ENCODE data around the gene ATP8A2.

ATP8A2 gene

GRCh38 chr13:25840931-25841330, 469.2 kb downstream of the ATP8A2 start:
- no peak overlapping the region for H3K4me3 ChIP-seq (replicated peaks; ENCODE audit: low read depth, low read length)
- TF ChIP-seq, protein P1, sequence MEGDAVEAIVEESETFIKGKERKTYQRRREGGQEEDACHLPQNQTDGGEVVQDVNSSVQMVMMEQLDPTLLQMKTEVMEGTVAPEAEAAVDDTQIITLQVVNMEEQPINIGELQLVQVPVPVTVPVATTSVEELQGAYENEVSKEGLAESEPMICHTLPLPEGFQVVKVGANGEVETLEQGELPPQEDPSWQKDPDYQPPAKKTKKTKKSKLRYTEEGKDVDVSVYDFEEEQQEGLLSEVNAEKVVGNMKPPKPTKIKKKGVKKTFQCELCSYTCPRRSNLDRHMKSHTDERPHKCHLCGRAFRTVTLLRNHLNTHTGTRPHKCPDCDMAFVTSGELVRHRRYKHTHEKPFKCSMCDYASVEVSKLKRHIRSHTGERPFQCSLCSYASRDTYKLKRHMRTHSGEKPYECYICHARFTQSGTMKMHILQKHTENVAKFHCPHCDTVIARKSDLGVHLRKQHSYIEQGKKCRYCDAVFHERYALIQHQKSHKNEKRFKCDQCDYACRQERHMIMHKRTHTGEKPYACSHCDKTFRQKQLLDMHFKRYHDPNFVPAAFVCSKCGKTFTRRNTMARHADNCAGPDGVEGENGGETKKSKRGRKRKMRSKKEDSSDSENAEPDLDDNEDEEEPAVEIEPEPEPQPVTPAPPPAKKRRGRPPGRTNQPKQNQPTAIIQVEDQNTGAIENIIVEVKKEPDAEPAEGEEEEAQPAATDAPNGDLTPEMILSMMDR (IDR thresholded peaks at IDR 0.05; ENCODE audit: low read depth, low read length, missing control alignments): no peak
- no peak for DNase-seq (ENCODE audit: extremely low read depth, low read depth)

DNA sequence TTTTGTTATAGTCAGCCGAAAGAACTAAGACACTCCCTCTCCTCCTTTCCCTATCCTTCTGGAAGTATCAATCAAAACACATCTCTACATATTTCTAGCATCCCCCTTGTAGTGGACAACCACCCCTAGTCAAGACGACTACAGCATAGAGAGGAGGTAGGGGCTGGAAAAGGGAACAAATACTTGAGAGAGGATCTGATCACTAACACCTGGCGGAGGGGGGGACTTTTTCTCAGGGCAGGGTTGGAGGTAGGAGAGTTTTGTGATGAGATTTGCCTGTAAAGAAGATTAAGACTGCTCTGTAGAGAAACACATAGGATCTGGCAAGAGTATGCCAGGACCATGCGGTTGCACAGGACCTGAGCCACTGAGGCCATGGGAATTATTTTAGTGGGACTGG, 471.9 kb downstream of the ATP8A2 start:
- no peak for DNase-seq (ENCODE audit: extremely low read depth, low read depth)
- no peak overlapping the region for H3K4me3 ChIP-seq (replicated peaks; ENCODE audit: low read depth, low read length)
- TF ChIP-seq, protein P1 (IDR thresholded peaks at IDR 0.05; ENCODE audit: low read depth, low read length, missing control alignments): no peak

DNA sequence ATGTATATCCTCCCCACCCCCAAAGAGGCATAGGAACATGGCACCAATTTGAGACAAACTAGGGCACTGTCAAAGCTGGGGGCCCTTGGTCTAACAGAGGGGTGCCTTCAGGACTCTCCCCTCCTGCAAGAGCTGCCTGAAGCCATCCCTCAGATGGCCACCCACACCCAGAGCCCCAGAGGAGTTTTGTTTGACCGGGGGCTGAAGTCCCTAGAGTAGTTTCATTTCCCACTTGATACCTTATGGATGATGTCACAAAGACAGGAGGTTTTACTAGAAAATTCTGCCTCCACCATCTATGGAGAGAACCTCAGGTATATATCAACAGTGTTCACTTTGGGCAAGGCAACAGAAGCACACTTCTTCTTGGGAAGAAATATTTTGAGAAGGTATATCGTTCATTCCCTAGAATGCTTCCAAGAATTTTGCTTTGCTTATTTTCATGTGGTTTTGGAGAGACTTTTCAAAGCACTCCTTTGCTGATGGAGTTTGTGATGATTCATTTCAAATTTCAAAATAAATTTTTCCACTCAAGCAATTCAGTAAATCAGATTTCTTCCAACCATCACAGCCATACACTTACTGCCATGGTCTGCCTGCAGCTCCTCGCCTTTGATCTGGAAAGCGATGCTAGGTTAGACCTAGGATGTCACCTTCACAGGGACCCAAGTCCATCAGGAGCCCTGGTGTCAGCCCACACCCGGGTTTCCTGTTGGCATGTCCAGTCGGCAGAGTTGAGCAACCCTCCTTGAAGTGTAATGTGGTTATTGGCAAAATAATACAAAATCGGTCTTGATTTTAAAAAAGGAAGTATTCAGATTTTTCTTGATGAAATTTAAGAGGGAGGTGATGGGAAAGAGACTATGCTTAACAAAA, 473.0 kb downstream of the ATP8A2 start:
- no peak overlapping the region for H3K4me3 ChIP-seq (replicated peaks; ENCODE audit: low read depth, low read length)
- DNase-seq (ENCODE audit: extremely low read depth, low read depth): no peak
- TF ChIP-seq, protein P1 (IDR thresholded peaks at IDR 0.05; ENCODE audit: low read depth, low read length, missing control alignments): no peak

DNA sequence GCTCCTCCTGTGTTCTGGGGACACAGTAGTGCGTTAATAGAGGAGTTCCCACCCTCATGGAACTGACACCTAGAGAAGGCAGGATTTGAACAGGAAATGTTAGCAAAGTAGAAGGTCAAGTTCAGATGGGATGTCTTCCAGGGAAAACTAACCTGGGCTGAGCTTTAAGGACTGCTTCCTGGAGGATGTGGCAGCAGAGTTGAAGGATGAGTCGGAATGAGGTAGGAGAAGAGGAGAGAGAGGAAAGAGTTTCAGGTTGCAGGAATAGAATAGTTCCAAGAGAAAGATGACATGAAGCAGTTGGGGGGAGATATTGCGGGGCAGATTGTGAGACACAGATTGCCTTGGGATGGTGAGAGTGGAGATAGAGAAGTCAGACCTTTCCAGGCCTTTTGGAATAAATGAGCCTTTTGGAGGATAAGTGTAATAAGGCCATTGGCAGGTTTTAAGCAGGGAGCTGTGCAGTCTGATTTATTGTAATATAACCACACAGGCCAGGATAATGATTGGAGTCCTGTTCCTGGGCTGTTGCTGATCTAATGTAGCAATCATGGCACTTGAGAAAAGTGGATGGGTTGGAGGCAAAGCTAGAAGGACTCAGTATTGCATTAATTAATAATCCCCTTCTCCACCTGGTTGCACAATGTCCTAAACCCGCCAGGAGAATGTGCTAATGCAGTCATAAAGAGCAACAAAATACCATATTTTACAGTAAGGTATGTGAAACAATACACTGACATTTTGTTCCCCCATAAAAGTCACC, 474.6 kb downstream of the ATP8A2 start:
- no peak overlapping the region for H3K4me3 ChIP-seq (replicated peaks; ENCODE audit: low read depth, low read length)
- TF ChIP-seq, protein P1 (IDR thresholded peaks at IDR 0.05; ENCODE audit: low read depth, low read length, missing control alignments): no peak
- DNase-seq (ENCODE audit: extremely low read depth, low read depth): no peak

- no peak for DNase-seq (ENCODE audit: extremely low read depth, low read depth)
- no peak overlapping the region for H3K4me3 ChIP-seq (replicated peaks; ENCODE audit: low read depth, low read length)
- TF ChIP-seq, protein P1 (IDR thresholded peaks at IDR 0.05; ENCODE audit: low read depth, low read length, missing control alignments): no peak
Observed at GRCh38 chr13:25847145-25847544, 475.4 kb downstream of the ATP8A2 start.

DNA sequence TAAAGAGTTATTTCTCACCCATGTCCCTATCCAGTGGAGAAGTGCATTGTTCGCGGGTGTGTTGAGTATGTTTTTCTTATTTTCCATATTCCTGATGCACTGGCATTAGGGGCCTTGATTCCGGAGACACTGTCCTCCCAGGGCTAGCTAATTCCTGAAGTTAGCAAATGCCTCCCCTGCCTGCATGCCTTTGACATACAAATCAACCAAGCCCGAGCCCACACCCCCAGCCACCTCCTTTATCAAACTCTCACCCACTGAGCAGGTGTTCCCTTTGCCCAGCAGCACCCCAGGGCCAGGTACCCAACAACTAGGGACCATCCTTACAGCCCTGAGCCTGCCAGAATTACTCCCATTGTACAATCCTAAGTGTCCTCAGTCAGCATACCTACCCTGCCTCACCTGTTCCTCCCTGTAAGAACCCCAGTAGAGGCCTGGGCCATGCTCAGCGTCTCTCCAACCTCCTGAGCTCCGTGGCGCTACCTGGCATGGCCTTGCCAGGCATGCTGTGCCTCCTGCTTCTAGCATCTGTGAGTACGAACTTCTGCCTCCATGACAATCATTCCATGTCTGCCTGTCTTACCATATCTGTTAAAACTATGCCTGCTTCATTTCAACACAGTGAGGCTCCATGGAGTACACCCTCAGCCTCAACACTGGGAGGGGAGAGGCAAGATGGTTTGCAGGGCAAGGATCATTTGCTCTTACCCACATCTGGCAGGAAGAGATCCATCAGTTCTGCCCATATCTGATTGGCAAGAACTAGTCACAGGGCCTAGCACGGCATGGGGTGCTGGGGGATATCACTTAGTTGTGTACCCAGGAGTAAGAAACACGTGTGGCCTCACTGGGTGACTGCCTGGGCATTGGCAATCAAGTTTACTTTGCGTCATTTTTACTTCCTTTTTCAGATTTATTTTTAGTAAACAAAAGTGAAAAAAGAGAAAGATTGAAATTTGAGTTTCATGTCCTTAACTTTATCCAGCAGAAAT, 476.2 kb downstream of the ATP8A2 start:
- no peak for DNase-seq (ENCODE audit: extremely low read depth, low read depth)
- H3K4me3 ChIP-seq (replicated peaks; ENCODE audit: low read depth, low read length): no peak overlapping the region
- TF ChIP-seq, protein P1 (IDR thresholded peaks at IDR 0.05; ENCODE audit: low read depth, low read length, missing control alignments): no peak

Measured in HFF-Myc (cell line).